DMS 273 treated with DMSO at 0.1 percent for 48 hours (cell line): ENCODE measurements around the gene MDN1.

Experiments used
- DNase-seq: peaks from one replicate; lab custom pipeline; 2025; lab: John Stamatoyannopoulos, UW

MDN1 gene

GRCh38 chr6:89693207-89693606, 126.4 kb downstream of the MDN1 start:
- no peak for DNase-seq

DNA sequence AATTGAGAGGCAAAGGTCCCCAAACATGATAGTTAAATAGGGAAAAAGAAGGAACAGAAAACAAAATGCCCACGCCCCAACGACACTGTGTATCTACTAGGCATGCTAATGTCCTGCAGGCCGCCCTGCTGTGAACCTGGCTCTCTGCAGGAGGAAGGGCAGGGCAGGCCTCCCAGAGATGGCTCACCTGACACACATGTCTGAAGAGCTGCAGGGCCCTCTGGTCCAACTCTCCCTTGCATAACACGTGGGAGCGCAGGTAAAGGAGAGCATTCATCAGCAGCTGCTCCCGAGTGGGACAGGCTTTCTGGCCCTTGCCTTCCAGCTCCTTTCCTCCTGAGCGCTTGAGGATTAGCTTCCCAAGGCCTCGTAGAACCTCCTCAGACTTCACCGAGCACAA, 127.3 kb downstream of the MDN1 start:
- DNase-seq: no peak

GRCh38 chr6:89690944-89691324, 128.7 kb downstream of the MDN1 start:
- no peak for DNase-seq

GRCh38 chr6:89689732-89690131, 129.9 kb downstream of the MDN1 start:
- DNase-seq: no peak

GRCh38 chr6:89688328-89688727, 131.3 kb downstream of the MDN1 start:
- DNase-seq: no peak

DNA sequence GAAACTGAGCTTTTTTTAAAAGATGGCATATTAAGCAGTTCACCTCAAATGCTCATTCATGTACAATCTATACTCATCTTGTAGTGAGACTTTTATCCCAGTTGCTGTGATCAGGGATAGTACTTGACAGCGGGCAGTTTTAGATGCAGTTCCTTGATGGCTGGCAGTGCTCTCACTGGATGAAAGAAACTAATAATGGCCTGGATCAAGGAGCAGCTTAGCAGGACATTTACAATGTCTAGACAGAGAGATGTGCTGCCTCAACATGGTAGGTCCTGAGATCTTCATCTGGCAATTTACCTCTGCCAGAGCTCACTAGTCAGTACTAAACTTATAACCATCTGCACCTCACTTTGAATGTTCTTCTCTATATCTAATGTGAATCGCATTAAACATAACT, 134.3 kb downstream of the MDN1 start:
- DNase-seq: no peak

- no peak for DNase-seq
These were observed 136.6 kb downstream of the MDN1 start for GRCh38 chr6:89682991-89683390.

DNA sequence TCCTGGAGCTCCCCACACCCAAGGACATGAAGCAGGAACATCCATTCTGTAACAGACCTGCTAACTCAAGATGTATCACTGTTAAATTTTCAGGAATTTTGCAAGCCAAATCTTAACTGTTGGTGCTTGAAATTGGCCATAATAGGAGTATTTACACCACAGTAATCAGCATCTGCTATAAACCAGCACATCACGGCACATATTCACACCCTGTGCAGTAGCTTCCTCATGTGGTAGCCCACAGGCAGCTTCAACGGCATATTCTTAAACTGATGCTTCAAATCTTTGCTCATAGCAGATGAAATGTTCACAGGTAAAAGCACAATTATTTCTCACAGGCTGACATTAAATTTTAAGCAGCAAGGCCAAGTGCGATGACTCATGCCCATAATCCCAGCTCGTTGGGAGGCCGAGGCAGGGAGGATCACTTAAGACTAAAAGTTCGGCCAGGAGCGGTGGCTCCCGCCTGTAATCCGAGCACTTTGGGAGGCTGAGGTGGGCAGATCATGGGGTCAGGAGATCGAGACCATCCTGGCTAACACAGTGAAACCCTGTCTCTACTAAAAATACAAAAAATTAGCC, 137.5 kb downstream of the MDN1 start:
- no peak for DNase-seq

- no peak for DNase-seq
These were observed 139.0 kb downstream of the MDN1 start for GRCh38 chr6:89680551-89680950.

DNA sequence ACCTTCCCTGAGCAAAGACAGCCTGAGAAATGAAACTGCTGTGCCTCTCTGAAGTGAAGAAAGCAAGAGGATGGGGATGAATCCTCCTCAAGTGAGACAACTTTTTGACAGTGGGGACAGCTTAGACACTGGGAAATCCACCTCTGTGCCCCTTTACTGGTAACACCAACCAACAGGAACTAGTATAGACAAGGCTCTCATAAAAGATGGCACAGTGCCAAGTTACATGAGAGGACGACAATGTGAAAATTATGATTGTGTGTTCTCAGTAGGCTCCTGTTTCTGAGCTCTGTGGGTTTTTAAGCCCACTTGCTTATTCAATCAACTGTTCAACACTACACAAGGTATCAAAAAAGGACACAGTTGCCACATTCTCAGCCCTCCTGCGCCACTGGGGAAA, 139.4 kb downstream of the MDN1 start:
- DNase-seq: no peak

- DNase-seq: no peak
These were observed 140.1 kb downstream of the MDN1 start for GRCh38 chr6:89679215-89680120.

DNA sequence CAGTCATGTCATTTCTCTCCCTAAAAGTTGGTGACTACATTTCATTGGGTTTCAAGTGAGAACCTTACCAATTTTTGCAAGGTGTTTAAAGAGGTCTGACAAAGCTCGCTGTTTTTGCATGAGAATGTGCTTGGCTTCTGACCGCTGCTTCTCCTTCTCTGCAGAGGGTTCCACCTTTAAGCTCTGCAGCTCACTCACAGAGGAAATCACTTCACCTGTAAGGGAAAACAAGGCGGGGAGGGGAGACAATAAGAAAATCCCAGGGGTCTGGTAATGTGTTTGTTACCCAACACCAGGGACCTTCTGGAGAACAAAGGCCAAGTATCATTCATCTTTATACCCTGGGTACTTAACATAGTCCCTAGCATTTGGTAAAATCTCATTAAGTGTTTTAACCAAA, 141.1 kb downstream of the MDN1 start:
- DNase-seq: no peak

- no peak for DNase-seq
These were observed 143.4 kb downstream of the MDN1 start for GRCh38 chr6:89675949-89676748.

- DNase-seq: no peak
These were observed 148.5 kb downstream of the MDN1 start for GRCh38 chr6:89670935-89671565.

- DNase-seq: no peak
These were observed 150.6 kb downstream of the MDN1 start for GRCh38 chr6:89669002-89669401.

- DNase-seq: no peak
These were observed 151.6 kb downstream of the MDN1 start for GRCh38 chr6:89667872-89668556.

DNA sequence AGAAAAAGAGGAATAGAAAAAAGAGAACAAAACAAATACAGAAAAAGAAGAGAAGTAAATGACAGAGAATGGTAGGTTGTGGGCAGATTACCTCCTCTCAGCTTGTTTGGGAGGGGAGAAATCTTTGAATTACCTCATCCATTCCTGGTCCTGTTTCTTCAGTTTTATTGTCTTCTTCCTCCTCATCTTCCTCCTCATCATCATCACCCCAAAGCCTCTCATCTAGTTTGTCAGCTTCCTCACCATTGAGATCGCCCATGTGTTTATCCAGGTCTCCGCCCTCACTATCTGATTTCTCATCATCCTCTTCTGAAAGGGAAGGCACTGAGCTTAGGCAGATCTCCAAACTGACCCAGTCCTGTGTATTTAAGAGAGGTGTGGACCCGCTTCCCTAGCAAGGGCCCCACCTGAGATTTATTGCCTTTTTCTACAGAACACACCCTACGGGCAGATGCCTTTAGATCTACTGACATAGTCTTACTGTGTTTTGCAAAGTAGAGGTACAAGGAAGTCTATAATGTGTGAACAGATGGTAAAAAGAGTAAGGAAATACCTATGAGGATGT, 156.9 kb downstream of the MDN1 start:
- no peak for DNase-seq

GRCh38 chr6:89661559-89661958, 158.0 kb downstream of the MDN1 start:
- no peak for DNase-seq

- no peak for DNase-seq
These were observed 158.6 kb downstream of the MDN1 start for GRCh38 chr6:89660981-89661380.

DNA sequence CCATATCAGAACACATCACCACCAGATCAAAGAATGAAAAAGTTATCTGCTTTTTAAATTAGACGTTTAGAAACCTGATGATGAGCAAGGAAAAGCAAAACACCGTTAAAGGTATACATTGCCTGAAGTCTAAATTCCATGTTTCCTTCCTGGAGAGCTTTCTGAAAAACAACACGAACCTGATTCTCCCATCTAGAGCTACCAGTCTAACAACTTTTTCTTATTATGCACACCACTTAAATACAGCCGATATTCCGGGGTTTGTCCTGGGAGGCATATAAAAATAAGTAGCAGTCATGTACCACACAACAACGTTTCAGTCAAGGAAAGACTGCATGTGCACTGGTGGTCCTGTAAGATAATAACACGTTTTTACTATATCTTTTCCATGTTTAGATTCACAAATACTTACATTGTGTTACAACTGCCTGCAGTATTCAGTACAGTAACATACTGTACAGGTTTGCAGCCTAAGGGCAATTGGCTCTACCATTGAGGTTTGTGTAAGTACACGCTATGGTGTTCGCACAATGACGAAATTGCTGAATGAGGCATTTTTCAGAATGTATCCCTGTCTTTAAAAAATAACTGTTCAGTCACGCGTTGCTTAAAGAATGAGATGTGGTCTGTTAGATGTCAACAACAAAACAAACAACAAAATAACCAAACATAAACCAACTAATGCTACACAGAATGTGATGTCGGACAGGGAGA, 162.0 kb downstream of the MDN1 start:
- no peak for DNase-seq

DNA sequence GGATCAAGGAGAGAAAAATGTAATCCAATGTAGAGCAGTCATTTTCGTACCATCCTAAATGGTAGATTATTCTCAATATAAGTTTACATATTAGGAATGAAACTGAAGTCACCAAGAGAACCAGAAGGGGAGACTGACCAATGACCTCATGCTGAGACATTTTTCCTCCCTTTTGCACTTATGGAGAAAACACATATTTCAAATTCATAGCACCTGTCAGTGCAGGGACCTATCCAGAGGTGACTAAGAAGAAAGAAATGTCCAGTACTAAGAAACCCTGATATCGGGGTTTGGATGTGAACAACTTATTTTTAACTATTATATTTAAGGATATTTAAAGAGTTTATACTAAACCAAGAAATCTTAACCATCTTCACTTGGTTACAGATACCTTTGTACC, 164.5 kb downstream of the MDN1 start:
- no peak for DNase-seq
